DLD1 (cell line): ENCODE measurements around the gene HMHB1.

Source experiments
- in situ Hi-C: cut with HindIII; loops from 2 replicates; pipeline ENCODE4 v1.10.0; 2017; ENCODE audit warnings: low sequenced_read_pairs

HMHB1 gene

DNA sequence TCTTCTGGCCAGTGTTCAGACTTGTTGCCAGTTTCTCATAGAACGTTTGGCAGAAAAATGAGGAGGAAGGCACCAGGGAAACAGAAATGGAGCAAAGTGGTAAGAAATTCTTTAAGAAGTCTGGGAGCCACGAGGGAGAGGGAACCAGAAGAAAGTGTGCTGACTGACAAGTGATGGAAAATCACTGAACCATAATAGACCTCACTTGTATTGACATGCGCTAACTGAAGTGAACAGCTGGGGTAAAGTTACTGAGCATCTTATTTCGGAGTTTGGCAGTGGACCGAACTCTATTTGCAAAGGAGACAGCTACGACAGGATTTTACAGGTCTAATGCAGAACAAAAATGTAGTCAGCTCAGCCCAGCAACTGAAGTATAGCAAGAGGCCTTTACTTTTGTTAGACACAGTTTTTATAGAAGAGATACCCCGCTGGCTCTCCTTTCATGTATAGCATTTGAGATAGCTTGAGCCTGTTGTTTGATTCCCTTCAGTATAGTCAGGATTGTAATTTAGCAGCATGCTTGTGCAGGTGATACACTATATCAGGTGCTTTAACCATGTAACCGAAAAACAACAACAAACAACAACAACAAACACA is 53.6 kb downstream of the HMHB1 start:
- in situ Hi-C loops = no loop called here
